ENCODE results near the gene RTN4RL1. TPM values are rescaled to one million over a fixed set of nuclear protein-coding genes. Genes with fewer than 3 reads are reported as not detected.
A peak's percentile ranks its signal among the peaks of the same experiment; 100 is the strongest.

RTN4RL1 gene
- total RNA-seq, 1 donor from 2014 or later: 4.0 TPM

GRCh38 chr17:2003525-2003924, 21.6 kb downstream of the RTN4RL1 start:
- no peak for DNase-seq
- TF ChIP-seq CTCF (IDR thresholded peaks at IDR 0.05; ENCODE audit: borderline replicate concordance): no peak
- H3K27me3 ChIP-seq (ENCODE audit: low read depth): no peaks in the 10 kb centered on the region
- no peaks in the 10 kb centered on the region for H3K9me3 ChIP-seq (replicated peaks)
- intact Hi-C loops (cut with micrococcal nuclease): no loop called here
- H3K4me1 ChIP-seq: peaks cover 22% of the 10 kb centered on the region
- no peak overlapping the region for H3K4me3 ChIP-seq
- no peak overlapping the region for H3K27ac ChIP-seq (replicated peaks)
- H3K36me3 ChIP-seq: no peaks in the 10 kb centered on the region

- no peaks in the 10 kb centered on the region for H3K36me3 ChIP-seq
- H3K4me1 ChIP-seq: peaks cover 29% of the 10 kb centered on the region
- no peaks in the 10 kb centered on the region for H3K9me3 ChIP-seq (replicated peaks)
- peaks cover 6% of the 10 kb centered on the region for H3K27me3 ChIP-seq (ENCODE audit: low read depth)
- no peak overlapping the region for H3K27ac ChIP-seq (replicated peaks)
- H3K4me3 ChIP-seq: no peak overlapping the region
- DNase-seq: no peak
- TF ChIP-seq CTCF (IDR thresholded peaks at IDR 0.05; ENCODE audit: borderline replicate concordance): no peak
- intact Hi-C loops (cut with micrococcal nuclease): no loop called here
These were observed 22.3 kb downstream of the RTN4RL1 start for GRCh38 chr17:2002767-2003329.

- H3K4me3 ChIP-seq: peak overlapping the region; percentile 43
- TF ChIP-seq CTCF (IDR thresholded peaks at IDR 0.05; ENCODE audit: borderline replicate concordance): no peak
- peaks cover 10% of the 10 kb centered on the region for H3K27me3 ChIP-seq (ENCODE audit: low read depth)
- peaks cover 52% of the 10 kb centered on the region for H3K4me1 ChIP-seq
- intact Hi-C loops (cut with micrococcal nuclease): no loop called here
- peak overlapping the region; percentile 94 for H3K27ac ChIP-seq (replicated peaks)
- H3K9me3 ChIP-seq (replicated peaks): no peaks in the 10 kb centered on the region
- H3K36me3 ChIP-seq: no peaks in the 10 kb centered on the region
- DNase-seq: peak; percentile 57
These were observed 25.4 kb downstream of the RTN4RL1 start for GRCh38 chr17:1999557-2000251.

- intact Hi-C loops (cut with micrococcal nuclease): no loop called here
- TF ChIP-seq CTCF (IDR thresholded peaks at IDR 0.05; ENCODE audit: borderline replicate concordance): no peak
- DNase-seq: no peak
These were observed 27.0 kb downstream of the RTN4RL1 start for GRCh38 chr17:1997927-1998742.

GRCh38 chr17:1997289-1997926, 27.7 kb downstream of the RTN4RL1 start:
- no peak for DNase-seq
- Histone ChIP-seq H3K4me1 (peaks cover 52% of the 10 kb centered on the region), H3K4me3 (peak overlapping the region; percentile 63), H3K27me3 (ENCODE audit: low read depth) (peaks cover 10% of the 10 kb centered on the region), H3K27ac (replicated peaks) (no peak overlapping the region), H3K36me3 (no peaks in the 10 kb centered on the region), H3K9me3 (replicated peaks) (no peaks in the 10 kb centered on the region)
- no peak for TF ChIP-seq CTCF (IDR thresholded peaks at IDR 0.05; ENCODE audit: borderline replicate concordance)
- intact Hi-C loops (cut with micrococcal nuclease): no loop called here

More at GRCh38 chr17:1997927-1998742, 27.0 kb downstream of the RTN4RL1 start:
- H3K4me1 ChIP-seq: peaks cover 52% of the 10 kb centered on the region
- H3K27me3 ChIP-seq (ENCODE audit: low read depth): peaks cover 10% of the 10 kb centered on the region
- H3K4me3 ChIP-seq: peak overlapping the region; percentile 63
- no peaks in the 10 kb centered on the region for H3K36me3 ChIP-seq
- no peaks in the 10 kb centered on the region for H3K9me3 ChIP-seq (replicated peaks)
- no peak overlapping the region for H3K27ac ChIP-seq (replicated peaks)
